Body of pancreas (tissue), 4 donors: ENCODE data around the gene ADGRB3. TPM values are rescaled to one million over a fixed set of nuclear protein-coding genes. Genes with fewer than 3 reads are reported as not detected.

Experiments
- ATAC-seq: fragments of 150-250 bp; one replicate; pipeline ENCODE4 v1.9.1; 2016
- DNase-seq, 4 donors: peaks; one replicate each; pipeline ENCODE4 v3.0.0-alpha.2; 2019
- H3K27ac ChIP-seq, 4 donors: fragments of 200-600 bp; sonication (generic); 1 replicate in 3 of 4; 2 replicates in 1 of 4; pipeline versions ENCODE4 v1.5.1 to v1.6.1; 2016 to 2019; ENCODE audit warnings: mild to moderate bottlenecking in 1 of 4, mixed read lengths in 1 of 4, moderate library complexity in 1 of 4
- H3K27me3 ChIP-seq, 2 donors: fragments of 200-600 bp; sonication (generic); one replicate each; pipeline ENCODE4 v1.6.0; 2016; ENCODE audit warnings: mild to moderate bottlenecking in 1 of 2
- H3K36me3 ChIP-seq, 2 donors: fragments of 200-600 bp; sonication (generic); replicated peaks in 1 of 2; 2 replicates each; pipeline ENCODE4 v1.5.1; 2016; ENCODE audit warnings: low read depth in 2 of 2; ENCODE audit not compliant: insufficient read depth in 1 of 2
- H3K4me1 ChIP-seq: fragments of 200-600 bp; sonication (generic); one replicate; pipeline ENCODE4 v1.6.0; 2016
- H3K4me3 ChIP-seq, 2 donors: fragments of 200-600 bp; sonication (generic); 1 replicate in 1 of 2; 2 replicates in 1 of 2; pipeline ENCODE4 v1.5.1; 2016 to 2019
- H3K9me3 ChIP-seq, 3 donors: fragments of 200-600 bp; sonication (generic); 1 replicate in 2 of 3; 2 replicates in 1 of 3; pipeline ENCODE4 v1.5.1; 2016
- CTCF ChIP-seq, 7 experiments: fragments of 450-650 bp in 4 of 7; fragments of 200-600 bp in 3 of 7; sonication (generic) in 3 of 7; IDR thresholded peaks; one replicate each; pipeline ENCODE4 v1.5.1; 2016 to 2019; ENCODE audit warnings: antibody characterized with exemption in 7 of 7
- POLR2A ChIP-seq, 3 donors: fragments of 450-650 bp; IDR thresholded peaks; one replicate each; pipeline ENCODE4 v1.6.1; 2016; ENCODE audit warnings: antibody characterized with exemption in 3 of 3, mild to moderate bottlenecking in 2 of 3
- WGBS, 2 donors: methylation state at CpG; one replicate each; pipeline ENCODE4 v1.1.5; 2017; 5-methylcytosine and 5-hydroxymethylcytosine counted together
- intact Hi-C: fragments of 100-400 bp; cut with DNase I; formaldehyde crosslinking; loops from one replicate; pipeline ENCODE4 v1.15.1; 2023
- total RNA-seq, 2 donors: library from RNA; depleted of rRNA; stranded (reverse); fragments of >200 nt; gene quantifications; one replicate each; pipeline ENCODE4 v1.1.0, GENCODE V29; 2016

Gene ADGRB3
- 1 to 10 TPM in 1 of 2 donors, under 1 TPM in 1; under 0.01 to 1.3 TPM for total RNA-seq

GRCh38 chr6:68634726-68635411, at the start of gene ADGRB3:
ADGRB3 (plus strand) TSS chr6:68635282; CDS start chr6:68638676, 3,394 bp downstream.
- Histone ChIP-seq H3K4me1 (peaks cover 19% of the 10 kb centered on the region), H3K36me3 (no peaks in the 10 kb centered on the region), H3K9me3 (no peaks in the 10 kb centered on the region), H3K27me3 (peaks cover 0 to 27% of the 10 kb centered on the region in 2 donors), H3K4me3 (peak within 1 kb of the TSS in 1 of 2 donors; percentile 34), H3K27ac (no peak within 1 kb of the TSS)
- DNase-seq (peak; percentile 55 to 75 (median 62)), ATAC-seq (peak; percentile 88)
- intact Hi-C loops: no loop called here
- TF ChIP-seq CTCF (IDR thresholded peaks at IDR 0.05) (peak in 3 of 7 experiments; percentile 8 to 37 (median 20)), POLR2A (IDR thresholded peaks at IDR 0.05) (no peak)
- 0 to 1% methylated on average over 18 to 78 of the region's 79 CpGs for WGBS, 2 donors

GRCh38 chr6:68593558-68593957, 41.5 kb upstream of the ADGRB3 start:
- Histone ChIP-seq H3K4me3 (no peak overlapping the region), H3K4me1 (no peaks in the 10 kb centered on the region), H3K36me3 (no peaks in the 10 kb centered on the region), H3K9me3 (no peaks in the 10 kb centered on the region), H3K27ac (no peak overlapping the region), H3K27me3 (no peaks in the 10 kb centered on the region)
- ATAC-seq (no peak), DNase-seq (no peak)
- WGBS, 2 donors: 90% methylated on average over 1 of the region's 1 CpG
- TF ChIP-seq CTCF (IDR thresholded peaks at IDR 0.05): no peak
- TF ChIP-seq POLR2A (IDR thresholded peaks at IDR 0.05): no peak
- intact Hi-C loops: no loop called here

- ATAC-seq: no peak
- WGBS, 2 donors: 23 to 33% methylated on average over 3 of the region's 3 CpGs
These were observed 37.4 kb upstream of the ADGRB3 start for GRCh38 chr6:68597642-68598041.

GRCh38 chr6:68615938-68616337, 19.1 kb upstream of the ADGRB3 start:
- ATAC-seq: no peak
- no peak for TF ChIP-seq POLR2A (IDR thresholded peaks at IDR 0.05)
- no peak for TF ChIP-seq CTCF (IDR thresholded peaks at IDR 0.05)
- H3K4me1 ChIP-seq: no peaks in the 10 kb centered on the region
- no peaks in the 10 kb centered on the region for H3K36me3 ChIP-seq
- DNase-seq: no peak
- H3K27me3 ChIP-seq: no peaks in the 10 kb centered on the region
- H3K27ac ChIP-seq: no peak overlapping the region
- intact Hi-C loops: no loop called here
- no peaks in the 10 kb centered on the region for H3K9me3 ChIP-seq
- H3K4me3 ChIP-seq: no peak overlapping the region

More at GRCh38 chr6:68597642-68598041, 37.4 kb upstream of the ADGRB3 start:
- no peaks in the 10 kb centered on the region for H3K4me1 ChIP-seq
- H3K9me3 ChIP-seq: no peaks in the 10 kb centered on the region
- DNase-seq: no peak
- H3K27ac ChIP-seq: no peak overlapping the region
- H3K27me3 ChIP-seq: no peaks in the 10 kb centered on the region
- intact Hi-C loops: no loop called here
- TF ChIP-seq POLR2A (IDR thresholded peaks at IDR 0.05): no peak
- no peak for TF ChIP-seq CTCF (IDR thresholded peaks at IDR 0.05)
- H3K36me3 ChIP-seq: no peaks in the 10 kb centered on the region
- H3K4me3 ChIP-seq: no peak overlapping the region

- no peaks in the 10 kb centered on the region for H3K4me1 ChIP-seq
- no peaks in the 10 kb centered on the region for H3K36me3 ChIP-seq
- intact Hi-C loops: no loop called here
- no peak for TF ChIP-seq POLR2A (IDR thresholded peaks at IDR 0.05)
- TF ChIP-seq CTCF (IDR thresholded peaks at IDR 0.05): no peak
- H3K27ac ChIP-seq: no peak overlapping the region
- H3K27me3 ChIP-seq: no peaks in the 10 kb centered on the region
- ATAC-seq: no peak
- no peak for DNase-seq
- no peaks in the 10 kb centered on the region for H3K9me3 ChIP-seq
- 76 to 79% methylated on average over 6 of the region's 6 CpGs for WGBS, 2 donors
- H3K4me3 ChIP-seq: no peak overlapping the region
These were observed 9.1 kb upstream of the ADGRB3 start for GRCh38 chr6:68625998-68626397.
